SK-N-DZ (cell line): ENCODE results near the gene PLSCR4. TPM values are rescaled to one million over a fixed set of nuclear protein-coding genes. Genes with fewer than 3 reads are reported as not detected.
"Not testable (repeated sequence)": the region's sequence is repeated elsewhere in the genome, so short reads cannot be mapped to it uniquely, and the experiment has no call there.

Source experiments
- DNase-seq: peaks from one replicate; pipeline ENCODE4 v3.0.0-alpha.2; 2015; ENCODE audit warnings: low spot score
- polyA plus RNA-seq, 2 experiments: library from polyadenylated mRNA; depleted of rRNA; stranded (reverse); fragments of >200 nt; gene quantifications; 2 replicates each; pipeline ENCODE4 v1.2.3, GENCODE V29; 2014

Gene PLSCR4, protein sequence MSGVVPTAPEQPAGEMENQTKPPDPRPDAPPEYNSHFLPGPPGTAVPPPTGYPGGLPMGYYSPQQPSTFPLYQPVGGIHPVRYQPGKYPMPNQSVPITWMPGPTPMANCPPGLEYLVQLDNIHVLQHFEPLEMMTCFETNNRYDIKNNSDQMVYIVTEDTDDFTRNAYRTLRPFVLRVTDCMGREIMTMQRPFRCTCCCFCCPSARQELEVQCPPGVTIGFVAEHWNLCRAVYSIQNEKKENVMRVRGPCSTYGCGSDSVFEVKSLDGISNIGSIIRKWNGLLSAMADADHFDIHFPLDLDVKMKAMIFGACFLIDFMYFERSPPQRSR
- 1.6 and 4.3 TPM in 2 replicates for polyA plus RNA-seq (2014; cell fraction: cytosol; rRNA removed)
- 5.4 and 8.4 TPM in 2 replicates for polyA plus RNA-seq (2014; cell fraction: nucleus; rRNA removed)

DNA sequence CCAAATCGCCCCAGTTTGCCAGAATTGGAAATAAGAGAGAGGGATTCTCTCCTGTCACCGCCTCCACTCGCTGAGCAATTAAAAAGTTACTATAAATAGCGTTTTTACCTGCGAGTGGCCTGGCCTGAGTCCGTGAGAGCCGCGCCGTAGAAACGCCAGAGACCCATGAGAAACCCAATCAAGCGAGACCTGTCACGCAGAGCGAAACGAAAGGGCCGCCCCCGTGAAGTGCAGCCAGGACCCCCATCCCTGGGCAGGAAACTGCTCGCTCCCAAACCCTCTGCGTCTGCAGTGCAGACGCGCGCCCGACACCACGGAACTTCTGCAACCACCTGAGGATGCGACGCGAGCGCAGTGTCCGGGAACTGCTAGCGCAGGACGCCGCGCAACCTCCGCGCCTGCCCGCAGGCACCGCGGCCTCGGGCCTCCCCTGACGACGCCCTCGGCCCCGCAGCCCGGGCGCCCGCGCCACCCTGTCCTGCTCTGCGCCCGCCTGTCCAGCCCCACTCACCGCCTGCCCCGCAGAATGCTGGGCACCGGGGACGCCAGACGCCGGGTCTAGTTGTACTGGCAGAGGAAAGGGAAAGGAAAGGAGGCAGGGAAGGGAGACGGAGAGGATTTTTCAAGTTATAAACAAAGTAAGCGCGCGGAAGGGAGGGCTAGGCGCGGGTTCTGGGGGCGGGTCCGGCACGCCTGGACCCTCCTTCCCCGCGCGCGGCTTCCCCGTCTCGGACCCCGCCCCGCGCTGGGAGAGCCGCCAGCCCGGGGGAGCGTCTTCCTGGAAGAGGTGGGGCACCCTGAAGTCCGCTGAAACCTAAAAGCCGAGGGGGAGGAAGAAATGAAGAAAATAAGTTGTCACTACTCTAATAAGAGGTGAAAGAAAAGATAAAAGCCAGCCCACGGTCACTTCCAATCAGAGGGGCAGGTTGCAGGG, at the start of gene PLSCR4:
Gene PLSCR4 (minus strand): TSS at position 657 of the 934 bp plus-strand sequence. CDS start 29,034 bp downstream, outside the sequence.
- peak; percentile 33 for DNase-seq

DNA sequence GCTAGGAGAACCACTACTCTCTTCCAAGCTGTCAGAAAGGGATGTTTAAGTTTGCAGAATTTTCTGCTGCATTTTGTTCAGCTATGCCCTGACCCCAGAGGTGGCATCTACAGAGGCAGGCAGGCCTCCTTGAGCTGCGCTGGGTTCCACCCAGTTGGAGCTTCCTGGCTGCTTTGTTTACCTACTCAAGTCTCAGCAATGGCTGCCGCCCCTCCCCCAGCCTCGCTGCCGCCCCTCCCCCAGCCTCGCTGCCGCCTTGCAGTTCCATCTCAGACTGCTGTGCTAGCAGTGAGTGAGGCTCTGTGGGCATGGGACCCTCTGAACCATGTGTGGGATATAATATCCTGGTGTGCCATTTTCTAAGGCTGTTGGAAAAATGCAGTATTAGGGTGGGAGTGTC, 42.5 kb upstream of the PLSCR4 start:
- not testable (repeated sequence) for DNase-seq

DNA sequence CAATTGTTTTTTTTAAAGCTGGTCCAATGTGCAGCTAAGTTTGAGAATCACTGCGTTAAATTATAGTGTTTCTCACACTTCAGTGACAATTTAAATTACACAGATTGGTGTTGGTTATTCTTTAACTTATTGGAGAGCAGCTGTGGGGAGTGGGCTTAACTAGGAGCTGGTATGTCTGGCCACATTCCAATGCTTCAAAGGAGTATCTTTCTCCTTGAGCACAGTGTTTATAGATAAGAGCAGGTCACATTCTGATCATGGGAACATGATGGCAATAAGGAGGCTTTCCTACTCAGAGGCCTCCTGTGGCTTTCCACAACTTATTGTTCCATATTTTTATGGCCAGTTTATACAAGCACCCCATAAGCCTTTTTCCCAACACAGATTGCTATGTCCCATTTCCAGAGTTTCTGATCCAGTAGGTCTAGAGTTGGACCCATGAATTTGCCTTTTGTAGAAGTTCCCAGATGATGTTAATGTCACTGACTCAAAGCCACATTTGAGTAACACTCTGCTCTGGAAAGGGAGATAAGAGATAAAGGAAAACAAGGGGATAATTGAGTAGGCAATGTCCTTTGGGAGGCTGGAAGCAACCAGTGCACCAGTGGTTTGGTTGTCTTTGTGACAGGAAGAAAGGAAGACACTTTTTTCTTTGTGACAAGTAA, 33.0 kb upstream of the PLSCR4 start:
- peak; percentile 41 for DNase-seq

DNA sequence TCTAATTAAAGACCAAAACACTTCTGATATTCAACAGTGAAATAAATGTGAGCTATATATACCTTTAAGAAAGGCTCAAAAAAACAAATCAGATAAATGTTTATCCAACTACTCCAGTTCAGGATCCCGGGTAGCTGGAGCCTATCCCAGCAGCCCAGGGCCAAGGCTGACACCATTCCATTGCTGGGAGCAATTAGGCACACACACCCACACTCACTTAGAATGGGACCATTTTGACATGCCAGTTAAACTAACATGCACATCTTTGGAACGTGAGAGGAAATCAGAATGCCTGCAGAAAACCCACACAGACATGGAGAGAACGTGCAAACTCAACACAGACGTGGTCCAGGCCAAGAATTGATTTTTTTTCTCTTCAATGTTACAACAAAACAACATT, 30.0 kb upstream of the PLSCR4 start:
- DNase-seq = no peak

DNA sequence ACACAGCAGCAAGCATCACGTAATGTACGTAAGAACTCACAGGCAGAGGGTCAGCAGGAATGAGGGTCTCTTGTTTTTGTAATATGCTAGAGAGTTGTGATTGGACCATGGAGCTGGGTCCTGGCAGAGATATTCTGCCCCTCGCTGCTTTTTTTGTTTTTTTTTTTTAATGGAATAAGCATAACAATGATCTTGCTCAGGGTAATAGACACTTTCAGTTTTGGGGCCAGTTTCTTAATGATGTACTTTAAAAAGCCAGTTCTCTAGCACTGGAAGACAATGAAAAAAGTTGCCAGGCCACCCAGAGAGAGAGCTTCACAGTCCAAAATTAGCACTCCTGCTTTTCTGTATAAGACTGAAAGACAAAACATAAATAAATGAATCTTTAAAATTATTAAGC, 29.0 kb upstream of the PLSCR4 start:
- no peak for DNase-seq

DNA sequence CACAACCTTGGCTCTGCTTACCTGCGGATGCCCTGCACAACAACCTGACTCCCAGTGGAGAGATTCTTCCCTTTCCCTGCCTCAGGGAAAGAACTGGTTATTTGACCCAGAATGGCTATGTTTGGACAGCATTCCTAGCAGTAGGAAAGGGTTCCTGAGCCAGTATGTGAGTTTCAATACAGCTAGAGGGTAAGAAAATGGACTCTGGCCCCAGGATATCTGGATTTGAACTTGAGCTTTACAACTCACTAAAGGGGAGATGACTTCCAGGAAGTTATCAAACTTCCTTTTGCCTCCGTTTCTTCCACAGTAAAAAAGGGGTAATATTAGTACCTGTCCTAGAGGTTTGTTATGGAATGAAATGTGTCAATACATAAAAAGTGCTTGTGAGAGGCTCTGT, 28.1 kb upstream of the PLSCR4 start:
- DNase-seq = no peak

DNA sequence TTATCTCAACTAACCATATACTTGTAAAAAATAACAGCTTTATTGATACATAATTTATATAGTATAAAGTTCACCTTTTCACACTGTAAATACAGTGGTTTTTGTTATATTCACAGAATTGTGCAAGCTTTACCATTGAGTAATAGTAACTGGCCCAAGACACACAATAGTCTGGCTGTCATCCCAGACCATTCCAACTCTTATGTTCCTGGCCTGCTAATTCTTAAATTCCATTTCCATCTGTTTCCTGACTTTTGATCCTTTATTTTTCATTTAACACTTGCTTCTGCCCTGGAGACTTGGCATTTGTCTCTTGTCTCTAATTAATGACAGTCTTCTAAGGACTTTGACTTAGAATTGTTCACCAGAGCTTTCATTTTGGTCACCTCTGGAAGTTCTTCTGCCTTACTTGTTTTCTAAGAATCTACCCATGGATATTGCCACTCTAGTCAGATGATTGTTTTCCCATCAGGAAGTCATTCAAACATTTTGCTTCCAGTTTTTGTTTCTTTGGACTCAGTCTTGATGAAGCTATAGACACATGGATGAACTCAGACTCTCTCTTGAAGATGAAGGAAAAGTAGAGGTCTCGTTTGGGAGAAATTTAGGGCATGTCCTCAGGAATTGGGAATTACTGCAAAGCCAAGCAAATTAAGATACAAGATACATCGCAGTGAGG, 27.2 kb upstream of the PLSCR4 start:
- no peak for DNase-seq

DNA sequence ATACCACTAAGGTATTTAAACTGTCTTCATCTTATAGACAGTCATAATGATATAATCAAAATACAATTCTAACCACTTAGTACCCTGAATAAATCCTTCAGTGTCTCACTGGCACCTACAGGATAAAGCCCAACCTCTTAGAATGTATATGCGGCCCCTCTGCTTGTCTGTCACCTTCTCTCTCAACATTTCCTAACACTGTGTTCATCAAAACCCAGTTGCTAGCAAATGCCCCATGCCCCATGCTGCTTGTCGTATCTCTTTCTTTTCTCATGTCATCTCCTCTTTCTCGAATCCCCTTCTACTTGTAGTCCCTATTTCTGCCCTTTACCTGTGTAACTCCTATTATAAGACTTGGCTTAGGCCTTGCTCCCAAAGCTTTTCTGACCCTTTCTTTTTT, 24.6 kb upstream of the PLSCR4 start:
- peak; percentile 2 for DNase-seq

DNA sequence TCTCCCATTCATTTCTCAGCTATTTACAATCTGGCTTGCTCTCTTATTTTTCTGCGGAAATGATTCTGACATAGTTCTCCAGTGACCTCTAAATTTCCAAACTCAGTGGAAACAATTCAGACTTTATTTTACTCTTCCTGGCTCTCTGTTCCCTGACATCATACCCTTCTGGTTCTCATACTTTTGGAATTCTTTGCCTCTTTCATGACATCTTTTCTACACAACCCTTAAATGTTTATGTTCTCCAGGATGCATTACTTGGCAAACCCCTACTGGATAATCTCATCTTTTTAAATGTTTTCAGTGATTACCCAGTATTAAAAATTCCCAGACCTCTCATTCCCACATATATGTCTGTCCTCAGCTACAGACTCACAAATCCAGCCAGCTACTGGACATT, 23.9 kb upstream of the PLSCR4 start:
- no peak for DNase-seq

DNA sequence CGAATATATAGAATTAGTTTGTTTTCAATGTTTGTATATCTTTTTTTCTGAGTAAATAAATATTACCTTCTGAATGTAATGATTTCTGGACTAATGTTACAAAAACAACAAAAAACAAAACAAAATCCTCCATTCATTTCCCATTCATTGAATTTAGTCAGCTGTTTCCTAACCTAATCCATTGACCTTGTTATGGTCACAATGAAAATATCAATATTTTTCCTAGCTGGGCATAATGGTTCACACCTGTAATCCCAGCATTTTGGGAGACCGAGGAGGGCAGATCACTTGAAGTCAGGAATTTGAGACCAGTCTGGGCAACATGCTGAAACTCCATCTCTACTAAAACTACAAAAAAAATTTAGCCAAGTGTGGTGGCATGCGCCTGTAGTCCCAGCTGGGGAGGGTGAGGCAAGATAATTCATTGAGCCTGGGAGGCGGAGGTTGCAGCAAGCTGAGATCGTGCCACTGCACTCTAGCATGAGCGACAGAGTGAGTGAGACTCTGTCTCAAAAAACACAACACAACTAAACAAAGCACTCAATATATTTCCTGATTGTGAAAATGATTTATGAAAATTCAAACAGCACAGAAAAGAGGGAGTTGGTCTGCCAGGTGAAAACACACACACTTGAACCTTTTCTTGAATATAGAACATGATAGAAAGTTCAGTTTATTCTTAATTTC, 23.0 kb upstream of the PLSCR4 start:
- no peak for DNase-seq

DNA sequence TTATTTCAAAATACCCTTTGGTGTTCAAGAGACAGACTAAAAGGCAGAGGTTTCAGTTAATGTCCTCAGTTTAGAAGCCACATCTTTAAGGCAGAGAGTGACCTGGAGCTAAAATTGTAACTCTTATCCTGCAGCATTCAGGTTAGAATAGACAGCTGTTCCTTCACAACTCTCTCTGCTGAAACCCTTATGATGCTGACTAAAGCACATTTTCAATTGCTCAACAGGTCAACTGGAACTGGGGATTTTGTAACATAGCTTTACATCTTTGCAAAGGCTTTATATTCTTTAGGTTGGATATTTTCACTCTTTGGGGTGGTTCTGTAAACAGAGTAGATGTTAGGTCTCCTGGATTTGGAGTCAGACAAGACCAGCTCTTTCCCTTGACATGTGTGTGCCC, 20.3 kb upstream of the PLSCR4 start:
- no peak for DNase-seq

DNA sequence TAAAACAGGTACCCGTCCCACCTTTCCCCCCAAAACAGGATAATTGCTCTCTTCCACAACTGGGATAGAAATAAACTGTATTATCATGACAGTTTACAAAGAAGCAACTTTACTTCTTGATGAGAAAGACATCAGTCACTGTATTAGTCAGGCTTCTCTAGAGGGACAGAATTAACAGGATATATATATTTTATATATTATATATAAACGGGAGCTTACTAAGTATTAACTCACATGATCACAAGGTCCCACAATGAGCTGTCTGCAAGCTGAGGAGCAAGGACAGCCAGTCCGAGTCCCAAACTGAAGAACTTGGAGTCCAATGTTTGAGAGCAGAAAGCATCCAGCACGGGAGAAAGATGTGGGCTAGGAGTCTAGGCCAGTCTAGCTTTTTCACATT, 18.4 kb upstream of the PLSCR4 start:
- no peak for DNase-seq

DNA sequence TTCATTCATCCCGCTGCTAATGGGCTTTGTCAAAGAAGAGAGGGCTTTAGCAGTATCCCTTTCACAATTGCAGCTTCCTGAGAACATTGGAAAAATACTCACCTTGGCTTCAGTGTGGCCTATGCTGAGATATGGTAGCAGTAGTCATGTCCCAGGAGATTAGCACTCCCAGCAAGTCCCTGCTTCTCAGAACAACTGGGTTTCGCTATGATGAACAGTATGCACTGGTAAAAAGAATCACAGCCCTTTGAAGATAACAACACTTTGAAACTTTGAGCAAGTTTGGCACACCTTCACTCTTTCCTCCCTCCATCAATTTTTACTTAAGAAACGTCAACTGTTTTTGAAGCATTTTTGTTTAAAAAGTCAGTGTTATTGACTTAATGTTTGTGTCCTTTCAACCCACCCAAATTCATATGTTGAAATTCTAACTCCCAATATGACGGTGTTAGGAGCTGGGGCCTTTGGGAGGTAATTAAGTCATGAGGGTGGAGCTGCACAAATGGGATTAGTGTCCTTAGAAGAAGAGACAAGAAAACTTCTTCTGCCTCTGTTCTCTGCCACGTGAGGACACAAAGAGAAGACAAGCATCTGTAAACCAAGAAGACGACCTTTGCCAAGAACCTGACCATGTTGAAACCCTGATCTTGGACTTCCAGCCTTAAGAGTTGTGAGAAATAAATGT, 17.8 kb upstream of the PLSCR4 start:
- no peak for DNase-seq

DNA sequence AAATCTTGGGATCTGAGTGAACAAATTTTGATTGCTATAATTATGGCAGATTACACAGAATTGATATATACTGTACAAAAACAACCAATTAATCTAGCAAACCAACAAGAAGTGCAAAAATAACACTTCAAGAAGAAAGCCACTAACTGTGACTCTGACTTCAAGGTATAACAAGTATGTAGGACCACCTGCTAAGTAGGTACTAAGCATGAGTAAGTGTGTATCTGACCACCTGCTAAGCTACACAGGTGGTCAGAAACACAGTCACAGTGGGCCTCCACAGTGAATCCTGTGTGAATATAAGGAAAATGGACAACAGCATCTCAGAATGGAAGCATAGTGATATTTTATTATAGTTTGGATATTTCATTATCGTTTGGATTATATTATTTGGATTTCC, 14.8 kb upstream of the PLSCR4 start:
- DNase-seq = no peak

DNA sequence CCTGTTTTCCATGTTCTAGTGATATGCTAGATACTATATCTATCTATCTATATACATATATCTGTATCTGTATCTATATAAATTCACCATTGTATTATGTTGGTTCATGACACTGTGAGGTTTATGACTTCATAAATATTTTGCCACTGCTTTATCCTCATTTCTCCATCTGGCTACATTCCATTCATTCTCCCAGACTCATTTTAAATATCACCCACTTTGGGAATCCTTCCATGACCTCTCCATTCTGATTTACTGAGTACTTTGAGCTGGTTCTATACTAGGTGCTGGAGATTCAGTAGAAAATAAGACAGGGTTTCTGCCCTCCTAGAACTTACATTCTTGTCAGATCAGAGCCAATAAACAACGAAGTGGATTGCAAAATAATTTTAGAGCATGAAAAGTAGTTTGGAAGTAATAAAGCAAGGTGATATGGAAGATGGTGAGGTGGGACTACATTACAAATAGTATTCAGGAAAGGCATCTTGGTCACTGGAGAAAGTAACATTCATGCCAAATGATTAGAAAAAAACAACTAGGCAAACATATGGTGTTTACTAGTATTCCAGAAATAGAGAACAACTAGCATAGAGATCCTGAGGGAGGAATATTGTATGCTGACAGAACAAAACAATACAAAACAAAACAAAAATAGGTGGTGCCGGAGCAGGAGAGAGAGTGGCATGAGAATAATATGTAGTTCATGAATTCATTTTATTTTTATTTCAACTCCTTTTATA, 11.6 kb upstream of the PLSCR4 start:
- DNase-seq = no peak

DNA sequence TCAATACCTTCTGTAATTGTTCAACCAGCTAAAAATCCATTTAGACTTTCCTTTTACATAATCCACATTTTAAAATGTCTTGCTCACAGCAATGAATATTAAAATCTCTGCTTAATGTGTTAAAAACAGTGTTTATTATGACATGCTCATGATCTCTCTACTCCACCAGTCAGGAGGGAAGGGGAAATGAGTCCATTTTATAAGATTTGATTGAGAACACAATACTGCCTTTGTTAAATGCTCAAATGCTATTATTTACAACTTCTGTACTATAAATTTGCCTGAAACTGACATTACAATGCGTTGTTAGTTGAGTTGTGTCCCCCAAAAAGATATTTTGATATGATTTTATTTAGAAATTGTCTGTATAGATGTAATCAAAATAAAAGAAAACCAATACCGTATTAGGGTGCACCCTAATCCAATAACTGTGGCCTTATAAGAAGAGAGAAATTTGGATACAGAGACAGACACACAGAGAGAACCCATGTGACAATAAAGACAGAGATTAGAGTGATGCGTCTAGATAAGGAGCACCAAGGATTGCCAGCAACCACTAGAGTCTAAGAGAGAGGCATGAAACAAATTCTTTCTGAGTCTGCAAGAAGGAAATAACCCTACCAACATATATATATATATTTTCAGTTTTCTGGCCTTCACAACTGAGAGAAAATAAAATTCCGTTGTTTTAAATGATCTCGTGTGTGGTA, 9.1 kb upstream of the PLSCR4 start:
- no peak for DNase-seq

DNA sequence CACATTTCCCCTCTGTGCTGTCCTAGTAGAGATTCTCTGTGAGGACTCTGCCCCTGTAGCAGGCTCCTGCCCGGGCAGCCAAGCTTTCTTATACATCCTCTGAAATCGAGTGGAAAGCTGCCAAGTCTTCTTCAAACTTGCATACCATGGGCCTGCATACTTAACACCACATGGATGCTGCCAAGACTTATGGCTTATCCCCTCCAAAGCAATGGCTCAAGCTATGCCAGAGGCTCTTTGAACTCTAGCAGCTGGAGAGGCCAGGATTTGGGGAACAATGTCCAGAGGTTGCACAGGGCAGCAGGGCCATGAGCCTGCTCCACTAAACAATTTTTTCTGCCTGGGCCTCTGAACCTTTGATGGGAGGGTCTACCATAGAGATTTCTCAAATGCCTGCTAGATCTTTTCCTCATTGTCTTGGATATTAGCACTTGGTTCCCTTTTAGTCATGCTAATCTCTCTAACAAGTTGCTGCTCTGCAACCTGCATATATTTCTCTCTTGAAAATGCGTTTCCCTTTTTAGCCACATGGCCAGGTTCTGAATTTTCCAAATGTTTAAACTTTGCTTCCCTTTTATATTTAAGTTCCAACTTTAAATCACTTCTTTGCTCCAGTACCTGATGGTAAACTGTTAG, 6.1 kb upstream of the PLSCR4 start:
- no peak for DNase-seq

DNA sequence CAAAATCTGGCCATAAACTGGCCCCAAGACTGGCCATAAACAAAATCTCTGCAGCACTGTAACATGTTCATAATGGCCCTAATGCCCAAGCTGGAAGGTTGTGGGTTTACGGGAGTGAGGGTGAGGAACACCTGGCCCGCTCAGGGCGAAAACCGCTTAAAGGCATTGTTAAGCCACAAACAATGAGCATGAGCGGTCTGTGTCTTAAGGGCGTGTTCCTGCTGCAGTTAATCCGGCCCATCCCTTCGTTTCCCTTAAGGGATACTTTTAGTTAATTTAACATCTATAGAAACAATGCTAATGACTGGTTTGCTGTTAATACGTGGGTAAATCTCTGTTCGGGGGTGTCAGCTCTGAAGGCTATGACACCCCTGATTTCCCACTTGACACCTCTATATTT, 1.5 kb upstream of the PLSCR4 start:
- DNase-seq = not testable (repeated sequence)
